H1 (cell line): ENCODE data around the gene GALE. TPM values are rescaled to one million over a fixed set of nuclear protein-coding genes. Genes with fewer than 3 reads are reported as not detected.

Experiments
- CTCF ChIA-PET: fragments of 300-600 bp; sonication (Branson Sonifier 250); formaldehyde crosslinking; loops from one replicate; lab custom pipeline; 2021; ENCODE audit not compliant: partially characterized antibody; lab: Charles Lee
- POLR2A ChIA-PET: fragments of 300-600 bp; sonication (Branson Sonifier 250); formaldehyde crosslinking; loops from one replicate; lab custom pipeline; 2021; ENCODE audit warnings: inconsistent platforms; ENCODE audit not compliant: partially characterized antibody; lab: Charles Lee
- DNase-seq, 2 experiments: peaks; one replicate each; pipeline versions ENCODE4 v3.0.0 to v3.0.0-alpha.2; 2010 to 2022; ENCODE audit warnings: low spot score in 2 of 2, low read depth in 1 of 2, mixed read lengths in 1 of 2
- FAIRE-seq: peaks from 2 replicates; lab custom pipeline; 2011; peaks lifted over from hg19 to GRCh38; lab: Jason Lieb, UNC
- H2AFZ ChIP-seq: 2 replicates; pipeline ENCODE4 v1.8.1; 2012; ENCODE audit warnings: low read length, inconsistent platforms
- H2AK5ac ChIP-seq: 2 replicates; pipeline ENCODE4 v1.6.1; 2013; ENCODE audit warnings: low read depth, low read length
- H2BK120ac ChIP-seq: replicated peaks from 2 replicates; pipeline ENCODE3; 2013; ENCODE audit warnings: low read depth, low read length, inconsistent platforms
- H2BK12ac ChIP-seq: 2 replicates; pipeline ENCODE4 v1.6.1; 2013; ENCODE audit warnings: low read depth, low read length
- H2BK15ac ChIP-seq: 2 replicates; pipeline ENCODE4 v1.6.1; 2013; ENCODE audit warnings: low read length
- H2BK20ac ChIP-seq: 2 replicates; pipeline ENCODE4 v1.6.1; 2013; ENCODE audit warnings: low read length
- H2BK5ac ChIP-seq: 2 replicates; pipeline ENCODE4 v1.6.1; 2013; ENCODE audit warnings: low read depth, low read length
- H3K14ac ChIP-seq: 2 replicates; pipeline ENCODE4 v1.6.1; 2013; ENCODE audit warnings: inconsistent platforms; ENCODE audit not compliant: insufficient read length
- H3K18ac ChIP-seq: 2 replicates; pipeline ENCODE4 v1.6.1; 2013; ENCODE audit warnings: low read length; ENCODE audit errors: extremely low read depth
- H3K23ac ChIP-seq: 2 replicates; pipeline ENCODE4 v1.6.1; 2013; ENCODE audit warnings: inconsistent platforms; ENCODE audit not compliant: insufficient read length
- H3K23me2 ChIP-seq: 2 replicates; pipeline ENCODE4 v1.6.1; 2013; ENCODE audit warnings: low read depth, low read length
- H3K27ac ChIP-seq: 2 replicates; pipeline ENCODE4 v1.6.1; 2011; ENCODE audit warnings: low read depth, low read length, inconsistent platforms
- H3K27me3 ChIP-seq, 4 experiments: replicated peaks in 1 of 4; 1 replicate in 1 of 4; 2 replicates in 3 of 4; pipeline versions ENCODE4 v1.6.1 to v1.8.1; 2011 to 2013; ENCODE audit warnings: low read length in 3 of 4, mild to moderate bottlenecking in 3 of 4, inconsistent platforms in 2 of 4, mixed read lengths in 2 of 4, moderate library complexity in 1 of 4; ENCODE audit not compliant: control insufficient read depth in 3 of 4, insufficient read depth in 3 of 4; ENCODE audit errors: extremely low read depth in 1 of 4
- H3K36me3 ChIP-seq, 4 experiments: 2 replicates each; pipeline versions ENCODE4 v1.6.1 to v1.8.1; 2011 to 2013; ENCODE audit warnings: mild to moderate bottlenecking in 4 of 4, low read length in 3 of 4, moderate library complexity in 2 of 4, control low read depth in 1 of 4, inconsistent platforms in 1 of 4; ENCODE audit not compliant: insufficient read depth in 4 of 4, control insufficient read depth in 2 of 4
- H3K4ac ChIP-seq: replicated peaks from 2 replicates; pipeline ENCODE3; 2013; ENCODE audit warnings: low read length, low read depth, mixed read lengths, inconsistent platforms; ENCODE audit not compliant: insufficient read length
- H3K4me1 ChIP-seq, 4 experiments: replicated peaks in 1 of 4; 1 replicate in 1 of 4; 2 replicates in 3 of 4; pipeline versions ENCODE4 v1.6.1 to v1.8.1; 2011 to 2013; ENCODE audit warnings: low read length in 3 of 4, inconsistent platforms in 2 of 4, mixed read lengths in 1 of 4; ENCODE audit not compliant: insufficient read depth in 4 of 4, control insufficient read depth in 3 of 4
- H3K4me2 ChIP-seq, 2 experiments: 2 replicates each; pipeline versions ENCODE4 v1.6.1 to v1.8.1; 2011 to 2013; ENCODE audit warnings: low read depth in 2 of 2, low read length in 2 of 2, control low read depth in 1 of 2, inconsistent platforms in 1 of 2, mild to moderate bottlenecking in 1 of 2; ENCODE audit not compliant: insufficient read depth in 1 of 2
- H3K4me3 ChIP-seq, 4 experiments: fragments of 200-600, 300-600 bp in 1 of 4; sonication (generic), shearing (Covaris generic), sonication (Bioruptor Twin) in 1 of 4; 2 replicates each; pipeline versions ENCODE4 v1.5.1 to v1.8.1; 2011 to 2016; ENCODE audit warnings: low read length in 4 of 4, low read depth in 3 of 4, control low read depth in 2 of 4, inconsistent platforms in 2 of 4, mild to moderate bottlenecking in 2 of 4, mixed read lengths in 1 of 4, moderate library complexity in 1 of 4; ENCODE audit not compliant: insufficient read depth in 2 of 4; ENCODE audit errors: extremely low read depth in 1 of 4
- H3K56ac ChIP-seq: replicated peaks from 2 replicates; pipeline ENCODE3; 2013; ENCODE audit warnings: low read depth, mild to moderate bottlenecking, mixed read lengths, low read length, inconsistent platforms; ENCODE audit not compliant: insufficient read length
- H3K79me1 ChIP-seq: 2 replicates; pipeline ENCODE4 v1.6.1; 2013; ENCODE audit warnings: low read depth, low read length, control low read depth
- H3K79me2 ChIP-seq, 2 experiments: 2 replicates each; pipeline versions ENCODE4 v1.6.1 to v1.8.1; 2012 to 2013; ENCODE audit warnings: low read length in 2 of 2, mild to moderate bottlenecking in 2 of 2, inconsistent platforms in 1 of 2; ENCODE audit not compliant: insufficient read depth in 2 of 2, control insufficient read depth in 1 of 2
- H3K9ac ChIP-seq, 4 experiments: replicated peaks in 1 of 4; 1 replicate in 1 of 4; 2 replicates in 3 of 4; pipeline versions ENCODE4 v1.6.1 to v1.8.1; 2011 to 2013; ENCODE audit warnings: low read depth in 3 of 4, low read length in 3 of 4, control low read depth in 2 of 4, mild to moderate bottlenecking in 2 of 4, moderate library complexity in 2 of 4, inconsistent platforms in 1 of 4; ENCODE audit errors: extremely low read depth in 1 of 4
- H3K9me3 ChIP-seq, 2 experiments: 2 replicates each; pipeline versions ENCODE4 v1.6.1 to v1.8.1; 2012 to 2013; ENCODE audit warnings: mild to moderate bottlenecking in 2 of 2, moderate library complexity in 2 of 2, control low read depth in 1 of 2, inconsistent platforms in 1 of 2, low read depth in 1 of 2, low read length in 1 of 2, mixed read lengths in 1 of 2; ENCODE audit not compliant: insufficient read depth in 2 of 2
- H4K20me1 ChIP-seq, 2 experiments: replicated peaks in 1 of 2; 2 replicates each; pipeline versions ENCODE3 to v1.8.1; 2011 to 2013; ENCODE audit warnings: inconsistent platforms in 2 of 2, low read length in 2 of 2, mild to moderate bottlenecking in 1 of 2; ENCODE audit not compliant: insufficient read depth in 2 of 2, control insufficient read depth in 1 of 2
- H4K5ac ChIP-seq: 2 replicates; pipeline ENCODE4 v1.6.1; 2013; ENCODE audit warnings: low read length, low read depth, mixed read lengths, inconsistent platforms; ENCODE audit not compliant: insufficient read length
- H4K8ac ChIP-seq: 2 replicates; pipeline ENCODE4 v1.8.0; 2013; ENCODE audit warnings: mild to moderate bottlenecking, moderate library complexity, low read length, inconsistent platforms; ENCODE audit not compliant: insufficient read depth; ENCODE audit errors: extremely low read depth
- H4K91ac ChIP-seq: replicated peaks from 2 replicates; pipeline ENCODE3; 2013; ENCODE audit warnings: low read length, mixed read lengths, inconsistent platforms; ENCODE audit not compliant: insufficient read length
- ASH2L ChIP-seq: fragments of 200-600, 300-600 bp; sonication (generic); IDR thresholded peaks from one replicate; pipeline ENCODE4 v1.7.1; 2017; ENCODE audit warnings: low read length
- ATF3 ChIP-seq: IDR thresholded peaks from 2 replicates; pipeline ENCODE4 v1.6.1; 2011; ENCODE audit warnings: low read depth, mild to moderate bottlenecking, low read length; ENCODE audit not compliant: insufficient read depth
- CBX5 ChIP-seq: fragments of 300-800, 300-1000 bp; sonication (generic); IDR thresholded peaks from 2 replicates; pipeline ENCODE4 v1.7.1; 2016; ENCODE audit warnings: antibody characterized with exemption, low read length, low read depth
- EGR1 ChIP-seq: IDR thresholded peaks from 2 replicates; pipeline ENCODE4 v1.6.1; 2011; ENCODE audit warnings: low read depth, low read length, borderline replicate concordance
- EZH2 ChIP-seq: fragments of 200-600 bp; sonication (generic); IDR thresholded peaks from 2 replicates; pipeline ENCODE4 v1.7.1; 2012; ENCODE audit warnings: low read depth, mild to moderate bottlenecking, moderate library complexity, low read length, inconsistent platforms; ENCODE audit not compliant: severe bottlenecking
- JUND ChIP-seq: IDR thresholded peaks from 2 replicates; pipeline ENCODE4 v1.6.1; 2011; ENCODE audit warnings: mild to moderate bottlenecking, improper control_type of control experiment, low read length
- PHF8 ChIP-seq: fragments of 200-600 bp; sonication (generic); conservative IDR thresholded peaks from 2 replicates; pipeline ENCODE4 v1.7.1; 2012; ENCODE audit warnings: low read depth, mild to moderate bottlenecking, inconsistent platforms, low read length, moderate library complexity
- RAD21 ChIP-seq, 2 experiments: IDR thresholded peaks in 1 of 2; conservative IDR thresholded peaks in 1 of 2; 2 replicates each; pipeline ENCODE4 v1.6.1; 2011; ENCODE audit warnings: low read depth in 2 of 2, low read length in 2 of 2, improper control_type of control experiment in 1 of 2, inconsistent platforms in 1 of 2, mild to moderate bottlenecking in 1 of 2, moderate library complexity in 1 of 2
- RFX5 ChIP-seq: IDR thresholded peaks from 2 replicates; pipeline ENCODE4 v1.6.1; 2011; ENCODE audit warnings: low read depth, low read length, improper control_type of control experiment, borderline replicate concordance
- RNF2 ChIP-seq: fragments of 200-900, 300-1000 bp; sonication (generic); IDR thresholded peaks from 2 replicates; pipeline ENCODE4 v1.7.1; 2016; ENCODE audit warnings: borderline replicate concordance, low read depth, mild to moderate bottlenecking, antibody characterized with exemption, low read length; ENCODE audit not compliant: poor library complexity, severe bottlenecking; ENCODE audit errors: missing control alignments
- TAF7 ChIP-seq: optimal IDR thresholded peaks from 2 replicates; pipeline ENCODE3; 2011; ENCODE audit warnings: low read depth, mild to moderate bottlenecking, inconsistent platforms, low read length, moderate library complexity, borderline replicate concordance
- TCF12 ChIP-seq: IDR thresholded peaks from 2 replicates; pipeline ENCODE4 v1.6.1; 2011; ENCODE audit warnings: low read depth, mild to moderate bottlenecking, low read length
- ZNF274 ChIP-seq: IDR thresholded peaks from 2 replicates; pipeline ENCODE4 v1.7.0; 2012; ENCODE audit warnings: low read length, borderline replicate concordance; ENCODE audit errors: extremely low read depth
- WGBS, 2 experiments: shearing (Covaris generic) in 1 of 2; methylation state at CpG; one replicate each; pipeline versions ENCODE4 v1.1.6 to v1.1.7; 2013 to 2015; ENCODE audit warnings: low lambda C conversion rate in 2 of 2, mixed read lengths in 2 of 2, inconsistent platforms in 1 of 2, low coverage in 1 of 2, missing lambda C conversion rate in 1 of 2; ENCODE audit not compliant: insufficient replicate concordance in 2 of 2, insufficient coverage in 1 of 2, insufficient read length in 1 of 2; ENCODE audit errors: extremely low coverage in 1 of 2, missing lambda C conversion rate in 1 of 2; 5-methylcytosine and 5-hydroxymethylcytosine counted together
- polyA plus RNA-seq, 7 experiments: library from polyadenylated mRNA; depleted of rRNA in 3 of 7; stranded (reverse) in 5 of 7; unstranded in 2 of 7; fragments of >200 nt in 5 of 7; fragments of 200-250 nt in 2 of 7; gene quantifications; 1 replicate in 5 of 7; 2 replicates in 1 of 7; 4 replicates in 1 of 7; pipeline versions ENCODE4 v1.2.1 to v1.2.3, GENCODE V29; 2011 to 2013; ENCODE audit warnings: missing spikeins in 2 of 7, mixed read lengths in 2 of 7
- total RNA-seq: library from RNA; stranded (reverse); fragmentation: NEBNext Ultra II Directional; extraction: Animal tissue kit (Norgen Biotek cat#: 25700); gene quantifications from 2 replicates; pipeline ENCODE4 v1.2.1, GENCODE V29; 2021

GALE gene
- total and polyA plus RNA-seq, 2 of the 8 experiments (the other 6 are each of a cell fraction or from before 2014, with no cell fraction given): 26.0 to 33.9 TPM

GRCh38 chr1:23772854-23773242 is 27.7 kb downstream of the GALE start:
- POLR2A ChIA-PET: no interaction called here
- TF ChIP-seq RFX5 (no peak), EGR1 (no peak), ATF3 (no peak), CBX5 (no peak), TCF12 (no peak), ASH2L (no peak), RAD21 (IDR thresholded peaks at IDR 0.05 in 1 of 2, conservative IDR thresholded peaks at IDR 0.05 in 1 of 2; ENCODE audit: low read depth in 2 of 2, low read length in 2 of 2) (no peak), PHF8 (no peak), JUND (no peak), ZNF274 (no peak), EZH2 (no peak), RNF2 (no peak), TAF7 (no peak)

More at GRCh38 chr1:23772854-23773242, 27.7 kb downstream of the GALE start:
- FAIRE-seq (no peak), DNase-seq (no peak)
- Histone ChIP-seq H4K8ac (no peak overlapping the region), H4K91ac (no peak overlapping the region), H4K20me1 (peaks cover 0 to 1% of the 10 kb centered on the region in 2 experiments), H3K79me2 (peaks cover 0 to 6% of the 10 kb centered on the region in 2 experiments; a peak in 1 of 4 replicates), H3K56ac (no peak overlapping the region), H4K5ac (no peak overlapping the region), H3K27ac (no peak overlapping the region), H3K9me3 (no peaks in the 10 kb centered on the region), H2BK120ac (no peak overlapping the region), H2BK15ac (no peak overlapping the region), H3K27me3 (no peaks in the 10 kb centered on the region), H3K23ac (no peak overlapping the region), H3K9ac (no peak overlapping the region), H3K36me3 (peaks cover 0 to 4% (median 0%) of the 10 kb centered on the region in 4 experiments; a peak in 1 of 8 replicates), H3K4me2 (no peak overlapping the region), H3K18ac (no peak overlapping the region), H2BK20ac (no peak overlapping the region), H2AFZ (no peak overlapping the region), H3K4ac (no peak overlapping the region), H3K79me1 (no peaks in the 10 kb centered on the region), H3K4me3 (no peak overlapping the region), H3K14ac (no peak overlapping the region), H2AK5ac (no peak overlapping the region), H3K4me1 (no peaks in the 10 kb centered on the region), H2BK5ac (no peak overlapping the region), H3K23me2 (peaks cover 4% of the 10 kb centered on the region; the same call in 1 of the 2 replicates), H2BK12ac (no peak overlapping the region)
- WGBS, 2 experiments: 89% methylated on average over 10 of the region's 10 CpGs; no CpG with 5 or more reads in 1 of the 2 experiments
- CTCF ChIA-PET: interaction anchor here (0.8 to 1.6 kb wide), 2 partner anchors 24 to 38 kb away, joined by 3 to 4 read pairs; no protein-coding TSS in a partner anchor
